Neural cell (in vitro differentiated cells): Measurements from ENCODE around the gene UACA. TPM values are rescaled to one million over a fixed set of nuclear protein-coding genes. Genes with fewer than 3 reads are reported as not detected.

ENCODE experiments used
- H2AFZ ChIP-seq: fragments of 200-600, 300-800 bp; sonication (generic), shearing (Covaris generic); 2 replicates; pipeline ENCODE4 v1.6.0; 2014; ENCODE audit warnings: low read depth, mild to moderate bottlenecking, antibody characterized with exemption, low read length, moderate library complexity
- H3F3A ChIP-seq: fragments of 200-600 bp; shearing (Covaris generic); 2 replicates; pipeline ENCODE4 v1.6.1; 2016; ENCODE audit warnings: mild to moderate bottlenecking, moderate library complexity, mixed read lengths, antibody characterized with exemption, low read length; ENCODE audit not compliant: insufficient read depth, poor library complexity, severe bottlenecking
- H3K27ac ChIP-seq: fragments of 200-600, 300-800 bp; sonication (generic), shearing (Covaris generic); 2 replicates; pipeline ENCODE4 v1.5.1; 2014; ENCODE audit warnings: mild to moderate bottlenecking, low read length, moderate library complexity
- H3K27me3 ChIP-seq: fragments of 300-800, 200-600 bp; sonication (generic), shearing (Covaris generic); 2 replicates; pipeline ENCODE4 v1.6.0; 2014; ENCODE audit warnings: mild to moderate bottlenecking, low read depth, low read length, moderate library complexity; ENCODE audit not compliant: insufficient read depth
- H3K36me3 ChIP-seq: fragments of 300-800, 200-600 bp; sonication (generic), shearing (Covaris generic); 2 replicates; pipeline ENCODE4 v1.5.1; 2014; ENCODE audit warnings: mild to moderate bottlenecking, antibody characterized with exemption, low read length, moderate library complexity; ENCODE audit not compliant: insufficient read depth
- H3K4me2 ChIP-seq: fragments of 300-800, 200-600 bp; sonication (generic), shearing (Covaris generic); 2 replicates; pipeline ENCODE4 v1.6.0; 2014; ENCODE audit warnings: mild to moderate bottlenecking, low read length
- H3K4me3 ChIP-seq: fragments of 300-800, 200-600 bp; sonication (generic), shearing (Covaris generic); 2 replicates; pipeline ENCODE4 v1.5.1; 2014; ENCODE audit warnings: mild to moderate bottlenecking, low read length, moderate library complexity
- H3K79me2 ChIP-seq: fragments of 200-600 bp; shearing (Covaris generic); replicated peaks from 2 replicates; pipeline ENCODE4 v1.6.0; 2014; ENCODE audit warnings: mild to moderate bottlenecking, low read length, moderate library complexity; ENCODE audit not compliant: insufficient read depth
- H3K9ac ChIP-seq: fragments of 300-800, 200-600 bp; sonication (generic), shearing (Covaris generic); 2 replicates; pipeline ENCODE4 v1.6.1; 2016; ENCODE audit warnings: mild to moderate bottlenecking, low read length, mixed read lengths
- H3K9me2 ChIP-seq: fragments of 200-600 bp; shearing (Covaris generic); 2 replicates; pipeline ENCODE4 v1.6.1; 2016; ENCODE audit warnings: mild to moderate bottlenecking, low read length, mixed read lengths; ENCODE audit not compliant: insufficient read depth
- H3K9me3 ChIP-seq: fragments of 200-600, 300-800 bp; sonication (generic), shearing (Covaris generic); 2 replicates; pipeline ENCODE4 v1.6.1; 2016; ENCODE audit warnings: mild to moderate bottlenecking, mixed run types, low read length, moderate library complexity, mixed read lengths
- H4K20me1 ChIP-seq: fragments of 200-600 bp; shearing (Covaris generic); 2 replicates; pipeline ENCODE4 v1.6.1; 2016; ENCODE audit warnings: mild to moderate bottlenecking, mixed run types; ENCODE audit not compliant: insufficient read depth
- CTCF ChIP-seq: fragments of 450-650 bp; IDR thresholded peaks from 2 replicates; pipeline ENCODE4 v1.5.1; 2014; ENCODE audit warnings: antibody characterized with exemption, mild to moderate bottlenecking, moderate library complexity; ENCODE audit not compliant: poor library complexity, severe bottlenecking
- EP300 ChIP-seq: fragments of 450-650 bp; conservative IDR thresholded peaks from 2 replicates; pipeline ENCODE4 v1.6.1; 2014; ENCODE audit warnings: antibody characterized with exemption, mild to moderate bottlenecking, moderate library complexity; ENCODE audit not compliant: poor library complexity, severe bottlenecking
- EZH2 ChIP-seq: fragments of 200-600, 300-800 bp; shearing (Covaris generic), sonication (generic); IDR thresholded peaks from 2 replicates; pipeline ENCODE4 v1.6.1; 2014; ENCODE audit warnings: antibody characterized with exemption, low read length, borderline replicate concordance, mild to moderate bottlenecking; ENCODE audit not compliant: insufficient read depth, poor library complexity, severe bottlenecking
- MXI1 ChIP-seq: fragments of 450-650 bp; conservative IDR thresholded peaks from 2 replicates; pipeline ENCODE4 v1.6.1; 2014; ENCODE audit warnings: antibody characterized with exemption, mild to moderate bottlenecking; ENCODE audit not compliant: poor library complexity, severe bottlenecking
- POLR2AphosphoS5 ChIP-seq: IDR thresholded peaks from 2 replicates; pipeline ENCODE4 v1.6.1; 2012
- RAD21 ChIP-seq: fragments of 450-650 bp; conservative IDR thresholded peaks from 2 replicates; pipeline ENCODE4 v1.6.1; 2014; ENCODE audit warnings: antibody characterized with exemption, mild to moderate bottlenecking, moderate library complexity
- REST ChIP-seq: IDR thresholded peaks from 2 replicates; pipeline ENCODE4 v1.6.1; 2012; ENCODE audit warnings: borderline replicate concordance
- SMC3 ChIP-seq: fragments of 450-650 bp; conservative IDR thresholded peaks from 2 replicates; pipeline ENCODE4 v1.6.1; 2014; ENCODE audit warnings: antibody characterized with exemption, mild to moderate bottlenecking, moderate library complexity; ENCODE audit not compliant: poor library complexity
- TAF1 ChIP-seq: IDR thresholded peaks from 2 replicates; pipeline ENCODE4 v1.6.1; 2012; ENCODE audit warnings: low read depth
- polyA plus RNA-seq: library from polyadenylated mRNA; depleted of rRNA; stranded (reverse); fragments of >200 nt; gene quantifications from 2 replicates; pipeline ENCODE4 v1.2.3, GENCODE V29; 2014

Gene UACA
- polyA plus RNA-seq, 1 donor from 2014 or later = 0.10 TPM

GRCh38 chr15:70766597-70766996, 3.2 kb upstream of the UACA start:
- Histone ChIP-seq H3K36me3 (no peaks in the 10 kb centered on the region), H3K4me3 (no peak overlapping the region), H3F3A (no peaks in the 10 kb centered on the region), H3K9me2 (no peaks in the 10 kb centered on the region), H3K79me2 (no peaks in the 10 kb centered on the region), H4K20me1 (no peaks in the 10 kb centered on the region), H3K9me3 (no peaks in the 10 kb centered on the region), H3K27me3 (peaks cover 16% of the 10 kb centered on the region), H3K9ac (no peak overlapping the region), H2AFZ (no peak overlapping the region), H3K4me2 (no peak overlapping the region), H3K27ac (no peak overlapping the region)
- TF ChIP-seq EZH2 (no peak), EP300 (no peak), CTCF (no peak), SMC3 (no peak), RAD21 (no peak), REST (no peak), MXI1 (no peak), POLR2AphosphoS5 (no peak), TAF1 (no peak)

- TF ChIP-seq EZH2 (no peak), CTCF (no peak), REST (no peak), MXI1 (no peak), EP300 (no peak), SMC3 (no peak), TAF1 (no peak), POLR2AphosphoS5 (no peak), RAD21 (no peak)
- Histone ChIP-seq H3K9me3 (no peaks in the 10 kb centered on the region), H3K4me2 (no peak overlapping the region), H3K9ac (no peak overlapping the region), H3K4me3 (no peak overlapping the region), H3K27ac (no peak overlapping the region), H3K27me3 (peaks cover 22% of the 10 kb centered on the region), H2AFZ (no peak overlapping the region), H3F3A (no peaks in the 10 kb centered on the region), H3K79me2 (no peaks in the 10 kb centered on the region), H3K9me2 (no peaks in the 10 kb centered on the region), H4K20me1 (no peaks in the 10 kb centered on the region), H3K36me3 (no peaks in the 10 kb centered on the region)
Measured at GRCh38 chr15:70765504-70766281, 2.3 kb upstream of the UACA start.
